ENCODE data around the gene SHC2.

- no peak for TF ChIP-seq CTCF (IDR thresholded peaks at IDR 0.05)
- TF ChIP-seq POLR2A (IDR thresholded peaks at IDR 0.05): no peak
- TF ChIP-seq POLR2AphosphoS5 (IDR thresholded peaks at IDR 0.05): no peak
Measured at GRCh38 chr19:497491-497868, 36.6 kb upstream of the SHC2 start.

Measured in stomach (tissue), 4 donors.